GM19025 (cell line): ENCODE measurements around the gene SYCN.
"Not testable (repeated sequence)": the region's sequence is repeated elsewhere in the genome, so short reads cannot be mapped to it uniquely, and the experiment has no call there.

Experiments used
- ATAC-seq: cut with Tn5 transposase; IDR thresholded peaks from one replicate; pipeline ENCODE4 v1.9.1; 2021; ENCODE audit warnings: mild to moderate bottlenecking, low read depth, moderate library complexity; ENCODE audit not compliant: unreplicated experiment

SYCN gene

GRCh38 chr19:39203372-39204341 is at the start of gene SYCN:
Gene SYCN (minus strand): TSS chr19:39204263. CDS start chr19:39204254, 9 bp downstream.
- no peak for ATAC-seq

- ATAC-seq = no peak
These were observed 49.5 kb upstream of the SYCN start for GRCh38 chr19:39253374-39254149.

GRCh38 chr19:39252458-39252857 is 48.4 kb upstream of the SYCN start:
- no peak for ATAC-seq

- ATAC-seq = no peak
These were observed 47.8 kb upstream of the SYCN start for GRCh38 chr19:39251846-39252245.

GRCh38 chr19:39251081-39251480 is 47.0 kb upstream of the SYCN start:
- no peak for ATAC-seq

- ATAC-seq = no peak
These were observed 44.7 kb upstream of the SYCN start, which contains the start of gene IFNL4 for GRCh38 chr19:39248806-39249205. Gene IFNL4 (minus strand): TSS chr19:39248856.

GRCh38 chr19:39247701-39248664 is 43.9 kb upstream of the SYCN start:
- ATAC-seq = no peak

- no peak for ATAC-seq
These were observed 43.0 kb upstream of the SYCN start for GRCh38 chr19:39246951-39247669.

GRCh38 chr19:39245166-39245565 is 41.1 kb upstream of the SYCN start:
- not testable (repeated sequence) for ATAC-seq

- not testable (repeated sequence) for ATAC-seq
These were observed 40.5 kb upstream of the SYCN start, which contains the start of gene IFNL3 for GRCh38 chr19:39244410-39245100. Gene IFNL3 (minus strand): TSS chr19:39245006. CDS start chr19:39244967, 39 bp downstream.

GRCh38 chr19:39243741-39244140 is 39.7 kb upstream of the SYCN start:
- not testable (repeated sequence) for ATAC-seq

- no peak for ATAC-seq
These were observed 36.4 kb upstream of the SYCN start for GRCh38 chr19:39240421-39240820.

- ATAC-seq = no peak
These were observed 34.9 kb upstream of the SYCN start for GRCh38 chr19:39238944-39239343.

GRCh38 chr19:39238209-39238608 is 34.1 kb upstream of the SYCN start:
- ATAC-seq = no peak

GRCh38 chr19:39237200-39238184 is 33.4 kb upstream of the SYCN start:
- ATAC-seq = no peak

GRCh38 chr19:39236527-39236926 is 32.5 kb upstream of the SYCN start:
- no peak for ATAC-seq

- ATAC-seq = no peak
These were observed 28.6 kb upstream of the SYCN start for GRCh38 chr19:39232708-39233107.
